CD4-positive, alpha-beta T cell (primary cell): Measurements from ENCODE around the gene TNS3. TPM values are rescaled to one million over a fixed set of nuclear protein-coding genes. Genes with fewer than 3 reads are reported as not detected.

ENCODE experiments used
- ATAC-seq: fragments of 200-7000 bp; cut with Tn5 transposase; one replicate; pipeline ENCODE4 v1.10.0; 2022; ENCODE audit warnings: mild to moderate bottlenecking; ENCODE audit not compliant: poor library complexity
- CTCF ChIA-PET: fragments of 350-600 bp; sonication (Branson Sonifier 250); formaldehyde crosslinking; loops from one replicate; lab custom pipeline; 2021; ENCODE audit warnings: antibody characterized with exemption, inconsistent platforms; lab: Charles Lee
- POLR2A ChIA-PET: fragments of 350-600 bp; sonication (Branson Sonifier 250); formaldehyde crosslinking; loops from one replicate; lab custom pipeline; 2021; ENCODE audit warnings: antibody characterized with exemption, inconsistent platforms; lab: Charles Lee
- DNase-seq, 14 experiments: peaks; one replicate each; pipeline ENCODE4 v3.0.0-alpha.2; 2013 to 2020; ENCODE audit warnings: mixed read lengths in 2 of 14
- H3K27ac ChIP-seq, 2 donors: one replicate each; pipeline versions ENCODE4 v1.5.1 to v1.7.0; 2013; ENCODE audit warnings: low read length in 2 of 2, low read depth in 1 of 2, mild to moderate bottlenecking in 1 of 2
- H3K27me3 ChIP-seq, 2 experiments: 1 replicate in 1 of 2; 2 replicates in 1 of 2; pipeline versions ENCODE4 v1.6.1 to v1.7.0; 2013; ENCODE audit warnings: low read length in 2 of 2, control low read depth in 1 of 2, mild to moderate bottlenecking in 1 of 2, moderate library complexity in 1 of 2; ENCODE audit not compliant: insufficient read depth in 2 of 2, control insufficient read depth in 1 of 2
- H3K36me3 ChIP-seq: one replicate; pipeline ENCODE4 v1.6.1; 2013; ENCODE audit warnings: low read length, control low read depth; ENCODE audit not compliant: insufficient read depth
- H3K4me1 ChIP-seq: one replicate; pipeline ENCODE4 v1.6.1; 2013; ENCODE audit warnings: low read length, control low read depth; ENCODE audit not compliant: insufficient read depth
- H3K4me3 ChIP-seq: one replicate; pipeline ENCODE4 v1.5.1; 2013; ENCODE audit warnings: mild to moderate bottlenecking, low read length, moderate library complexity
- H3K9me3 ChIP-seq, 2 experiments: 1 replicate in 1 of 2; 2 replicates in 1 of 2; pipeline versions ENCODE4 v1.6.1 to v1.7.0; 2013; ENCODE audit warnings: low read length in 2 of 2, mild to moderate bottlenecking in 2 of 2, control low read depth in 1 of 2, moderate library complexity in 1 of 2; ENCODE audit not compliant: control insufficient read depth in 1 of 2, insufficient read depth in 1 of 2
- H3K27ac Mint-ChIP-seq: one replicate; pipeline ENCODE4 v1.8.0; 2020; ENCODE audit warnings: mixed read lengths
- H3K27me3 Mint-ChIP-seq: one replicate; pipeline ENCODE4 v1.8.0; 2021; ENCODE audit warnings: mixed read lengths
- H3K36me3 Mint-ChIP-seq: one replicate; pipeline ENCODE4 v1.8.0; 2021; ENCODE audit warnings: low read depth, mixed read lengths
- H3K4me1 Mint-ChIP-seq: one replicate; pipeline ENCODE4 v1.8.0; 2021; ENCODE audit warnings: low read depth, mixed read lengths
- H3K4me3 Mint-ChIP-seq: one replicate; pipeline ENCODE4 v1.8.0; 2020; ENCODE audit warnings: mild to moderate bottlenecking, mixed read lengths
- H3K9me3 Mint-ChIP-seq: one replicate; pipeline ENCODE4 v1.8.0; 2020; ENCODE audit warnings: mixed read lengths
- CTCF ChIP-seq: fragments of 200-600 bp; IDR thresholded peaks from one replicate; pipeline ENCODE4 v1.8.0; 2022; ENCODE audit warnings: antibody characterized with exemption, mild to moderate bottlenecking
- intact Hi-C, 2 experiments: fragments of 100-400 bp; cut with DNase I in 1 of 2; cut with micrococcal nuclease in 1 of 2; formaldehyde crosslinking; loops; one replicate each; pipeline versions ENCODE4 v1.15.1 to v1.9.0; 2023 to 2025; cut with DNase I, micrococcal nuclease
- total RNA-seq, 174 experiments: library from RNA in 2 of 174; stranded (reverse) in 2 of 174; gene quantifications; one replicate each; pipeline ENCODE4 v1.2.3 and lab custom pipeline; 2021 to 2026

The TNS3 gene
- total RNA-seq, 2 experiments from 2014 or later: 0.16 to 0.47 TPM

- Histone ChIP-seq H3K4me3 (no peak overlapping the region), H3K36me3 (no peaks in the 10 kb centered on the region), H3K4me1 (no peaks in the 10 kb centered on the region), H3K27me3 (no peaks in the 10 kb centered on the region), H3K9me3 (peaks cover 19 to 27% of the 10 kb centered on the region in 2 experiments), H3K27ac (no peak overlapping the region)
- H3K27ac Mint-ChIP-seq: no peak overlapping the region
- intact Hi-C loops: no loop called here
- POLR2A ChIA-PET: no interaction called here
- no peaks in the 10 kb centered on the region for H3K36me3 Mint-ChIP-seq
- H3K4me3 Mint-ChIP-seq: no peak overlapping the region
- H3K4me1 Mint-ChIP-seq: no peaks in the 10 kb centered on the region
- ATAC-seq (no peak), DNase-seq (peak in 2 of 14 experiments; percentile 17 to 26)
- TF ChIP-seq CTCF: no peak
- CTCF ChIA-PET: no interaction called here
- H3K27me3 Mint-ChIP-seq: peaks cover 12% of the 10 kb centered on the region
- H3K9me3 Mint-ChIP-seq: peaks cover 6% of the 10 kb centered on the region
Measured at GRCh38 chr7:47600199-47601118, 18.5 kb upstream of the TNS3 start.

GRCh38 chr7:47597379-47597778 lies 15.5 kb upstream of the TNS3 start:
- H3K9me3 Mint-ChIP-seq: peaks cover 3% of the 10 kb centered on the region
- H3K27ac Mint-ChIP-seq: no peak overlapping the region
- no peak for DNase-seq
- H3K36me3 Mint-ChIP-seq: no peaks in the 10 kb centered on the region
- ChIA-PET CTCF (no interaction called here), POLR2A (no interaction called here)
- no peak for TF ChIP-seq CTCF
- peaks cover 12% of the 10 kb centered on the region for H3K27me3 Mint-ChIP-seq
- no peaks in the 10 kb centered on the region for H3K27me3 ChIP-seq
- H3K4me3 Mint-ChIP-seq: no peak overlapping the region
- H3K4me3 ChIP-seq: no peak overlapping the region
- no peaks in the 10 kb centered on the region for H3K36me3 ChIP-seq
- no peak for ATAC-seq
- intact Hi-C loops: no loop called here
- H3K4me1 Mint-ChIP-seq: no peaks in the 10 kb centered on the region
- H3K4me1 ChIP-seq: no peaks in the 10 kb centered on the region
- H3K27ac ChIP-seq: no peak overlapping the region
- H3K9me3 ChIP-seq: peaks cover 19 to 27% of the 10 kb centered on the region in 2 experiments

GRCh38 chr7:47596502-47597202 lies 14.7 kb upstream of the TNS3 start:
- ATAC-seq (no peak), DNase-seq (no peak)
- no peaks in the 10 kb centered on the region for H3K36me3 ChIP-seq
- no peak for TF ChIP-seq CTCF
- Mint-ChIP-seq H3K9me3 (peaks cover 3% of the 10 kb centered on the region), H3K27ac (no peak overlapping the region), H3K4me1 (no peaks in the 10 kb centered on the region), H3K4me3 (no peak overlapping the region), H3K27me3 (peaks cover 12% of the 10 kb centered on the region), H3K36me3 (no peaks in the 10 kb centered on the region)
- H3K27me3 ChIP-seq: no peaks in the 10 kb centered on the region
- H3K4me3 ChIP-seq: no peak overlapping the region
- no peak overlapping the region for H3K27ac ChIP-seq
- CTCF ChIA-PET: no interaction called here
- H3K4me1 ChIP-seq: no peaks in the 10 kb centered on the region
- H3K9me3 ChIP-seq: peaks cover 19 to 27% of the 10 kb centered on the region in 2 experiments
- intact Hi-C loops: no loop called here
- POLR2A ChIA-PET: no interaction called here
